HG03565 (cell line): ENCODE data around the gene PTPN6.

ENCODE experiments used
- ATAC-seq: cut with Tn5 transposase; IDR thresholded peaks from one replicate; pipeline ENCODE4 v1.9.1; 2021; ENCODE audit warnings: mild to moderate bottlenecking, moderate library complexity; ENCODE audit not compliant: unreplicated experiment

Gene PTPN6

DNA sequence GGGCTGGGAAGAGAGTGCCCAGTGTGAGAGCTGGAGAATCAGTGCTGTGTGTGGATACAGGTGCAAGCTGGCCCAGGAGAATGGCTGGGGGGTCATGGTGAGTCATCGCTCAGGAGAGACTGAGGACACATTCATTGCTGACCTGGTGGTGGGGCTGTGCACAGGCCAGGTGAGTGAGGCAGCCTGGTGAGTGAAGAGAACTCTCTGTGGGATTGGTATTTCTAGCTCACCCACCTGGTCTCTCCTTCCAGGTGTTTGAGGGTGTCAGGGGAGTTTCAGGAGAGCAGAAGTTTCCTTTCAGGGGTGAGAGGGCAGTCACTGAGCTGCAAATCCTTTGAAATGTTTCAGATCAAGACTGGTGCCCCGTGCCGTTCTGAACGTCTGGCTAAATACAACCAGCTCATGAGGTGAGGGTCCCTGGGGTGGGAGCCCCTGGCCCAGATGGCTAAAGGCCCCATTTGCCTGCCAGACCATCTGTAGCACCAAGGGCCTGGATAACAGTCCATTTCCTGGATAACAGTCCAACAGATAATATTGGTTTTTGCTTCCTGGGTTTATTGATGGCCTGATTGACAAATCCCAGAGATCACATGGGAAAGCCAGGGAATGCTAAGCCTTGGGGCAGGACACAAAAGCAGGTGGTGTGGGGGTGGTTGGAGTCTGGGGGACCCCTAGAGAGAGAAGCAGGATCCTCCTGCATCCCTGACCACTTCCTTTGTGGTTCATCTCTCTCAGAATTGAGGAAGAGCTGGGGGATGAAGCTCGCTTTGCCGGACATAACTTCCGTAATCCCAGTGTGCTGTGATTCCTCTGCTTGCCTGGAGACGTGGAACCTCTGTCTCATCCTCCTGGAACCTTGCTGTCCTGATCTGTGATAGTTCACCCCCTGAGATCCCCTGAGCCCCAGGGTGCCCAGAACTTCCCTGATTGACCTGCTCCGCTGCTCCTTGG lies 28.9 kb upstream of the PTPN6 start:
- ATAC-seq, result no peak

DNA sequence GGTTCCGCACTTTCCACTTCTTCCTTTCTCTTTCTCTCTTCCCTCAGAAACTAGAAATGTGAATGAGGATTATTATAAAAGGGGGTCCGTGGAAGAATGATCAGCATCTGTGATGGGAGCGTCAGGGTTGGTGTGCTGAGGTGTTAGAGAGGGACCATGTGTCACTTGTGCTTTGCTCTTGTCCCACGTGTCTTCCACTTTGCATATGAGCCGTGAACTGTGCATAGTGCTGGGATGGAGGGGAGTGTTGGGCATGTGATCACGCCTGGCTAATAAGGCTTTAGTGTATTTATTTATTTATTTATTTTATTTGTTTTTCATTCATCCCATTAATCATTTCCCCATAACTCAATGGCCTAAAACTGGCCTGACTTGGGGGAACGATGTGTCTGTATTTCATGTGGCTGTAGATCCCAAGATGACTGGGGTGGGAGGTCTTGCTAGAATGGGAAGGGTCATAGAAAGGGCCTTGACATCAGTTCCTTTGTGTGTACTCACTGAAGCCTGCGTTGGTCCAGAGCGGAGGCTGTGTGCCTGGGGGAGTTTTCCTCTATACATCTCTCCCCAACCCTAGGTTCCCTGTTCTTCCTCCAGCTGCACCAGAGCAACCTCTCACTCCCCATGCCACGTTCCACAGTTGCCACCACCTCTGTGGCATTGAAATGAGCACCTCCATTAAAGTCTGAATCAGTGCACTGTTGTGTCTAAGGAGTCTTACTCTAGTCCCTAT lies 28.0 kb upstream of the PTPN6 start:
- ATAC-seq, result no peak

DNA sequence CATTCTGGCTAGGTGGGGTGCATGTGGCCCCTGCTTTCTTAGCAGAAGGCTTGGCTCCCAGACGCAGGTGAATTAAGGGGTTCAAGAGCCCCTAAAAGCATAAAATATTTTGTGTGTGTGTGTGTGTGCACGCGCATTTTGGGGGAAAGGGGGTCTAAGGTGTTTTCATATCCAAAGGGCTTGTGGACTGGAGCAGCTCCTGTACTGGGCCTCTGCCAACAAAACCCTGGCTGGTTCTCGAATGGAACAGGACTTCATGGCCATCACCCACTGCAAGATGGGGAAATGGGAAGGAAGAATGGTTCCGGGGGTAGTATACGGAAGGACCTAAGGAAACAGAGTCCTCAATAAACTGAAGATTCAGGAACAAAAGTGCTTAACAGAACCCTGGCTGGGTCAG lies 27.3 kb upstream of the PTPN6 start:
- no peak for ATAC-seq

DNA sequence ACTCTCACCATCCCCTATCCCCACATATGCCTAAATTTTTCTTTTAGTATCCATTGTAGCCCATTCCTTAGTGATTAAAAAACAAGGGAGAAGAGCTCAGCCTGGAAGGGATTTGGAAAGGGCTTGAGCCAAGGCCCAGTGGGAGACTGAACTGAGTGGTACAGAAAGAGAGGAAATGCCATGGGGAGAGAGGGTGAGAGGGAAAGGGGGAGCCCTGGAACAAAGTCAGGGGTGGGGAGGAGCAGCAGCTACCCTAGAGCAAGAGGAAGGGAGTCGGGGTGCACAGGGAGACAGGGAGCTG lies 26.0 kb upstream of the PTPN6 start:
- no peak for ATAC-seq

DNA sequence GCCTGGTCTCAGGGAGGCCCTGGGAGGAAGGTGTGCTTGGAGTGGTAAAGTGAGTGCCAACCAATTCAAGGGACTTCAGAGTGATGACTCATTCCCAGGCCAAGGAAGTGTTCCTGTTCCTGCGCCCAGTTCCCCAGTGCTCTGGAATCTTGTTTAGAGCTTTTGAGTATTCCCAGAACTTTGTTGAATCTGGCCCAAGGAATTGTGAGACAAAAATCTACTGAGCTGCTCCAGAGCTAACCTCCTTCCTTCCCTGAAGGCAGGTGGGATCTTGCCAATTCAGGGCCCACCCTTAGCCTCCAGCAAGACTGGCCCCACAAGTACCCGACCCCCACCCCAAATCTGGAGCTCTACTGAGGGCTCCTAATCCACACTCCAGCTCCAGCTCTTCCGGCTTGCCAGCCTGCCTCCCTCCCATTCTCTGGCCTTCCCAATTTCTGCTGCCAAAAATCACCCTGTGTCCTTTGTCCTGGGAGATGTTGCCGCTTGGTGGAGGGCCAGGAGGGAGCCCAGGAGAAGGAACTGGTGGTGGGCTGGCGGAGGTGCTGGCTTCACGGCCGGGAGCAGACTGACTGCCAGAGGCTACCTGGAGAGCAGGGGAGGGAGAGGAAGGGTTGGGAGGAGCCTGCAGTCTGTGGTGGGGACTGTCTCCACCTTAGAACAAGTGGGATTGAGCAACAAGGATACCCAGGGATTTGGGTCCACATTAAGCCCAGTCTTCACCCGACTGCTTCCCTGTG lies 25.4 kb upstream of the PTPN6 start:
- no peak for ATAC-seq

DNA sequence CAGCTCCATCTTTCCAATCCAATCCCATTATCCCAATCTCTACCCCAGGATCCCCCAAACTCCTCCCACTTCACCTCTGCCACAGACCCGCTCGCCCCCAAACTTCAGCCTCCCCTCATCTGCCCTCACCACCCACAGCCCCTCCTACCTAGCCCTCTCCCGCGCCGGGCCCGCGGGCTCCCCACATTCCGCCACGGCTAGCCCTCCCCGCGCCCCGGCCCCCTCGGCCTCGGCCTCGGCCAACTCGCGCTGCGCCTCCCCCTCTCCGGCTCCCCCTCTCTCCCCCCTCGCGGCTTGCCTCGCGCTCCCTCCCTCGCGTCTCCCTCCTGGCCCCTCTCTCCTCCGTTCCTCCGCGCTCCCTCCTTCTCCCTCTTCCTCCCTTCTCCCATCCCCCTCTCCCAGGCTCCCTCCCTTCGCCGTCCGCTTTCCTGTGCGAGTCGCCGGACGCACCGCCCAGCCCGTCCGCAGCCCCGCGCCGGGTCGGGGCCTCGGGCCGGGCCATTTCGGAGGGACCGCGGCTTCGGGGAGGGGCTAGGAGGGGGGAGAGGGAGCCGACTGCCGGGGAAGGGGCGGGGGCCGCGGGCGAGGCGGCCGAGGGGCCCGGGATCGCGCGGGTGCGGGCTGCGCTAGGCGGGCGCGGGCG lies 23.7 kb upstream of the PTPN6 start, which contains the start of gene ATN1:
Gene ATN1 (plus strand): TSS at position 581 of the 643 bp plus-strand sequence. CDS start 6,043 bp downstream, outside the sequence.
- no peak for ATAC-seq

DNA sequence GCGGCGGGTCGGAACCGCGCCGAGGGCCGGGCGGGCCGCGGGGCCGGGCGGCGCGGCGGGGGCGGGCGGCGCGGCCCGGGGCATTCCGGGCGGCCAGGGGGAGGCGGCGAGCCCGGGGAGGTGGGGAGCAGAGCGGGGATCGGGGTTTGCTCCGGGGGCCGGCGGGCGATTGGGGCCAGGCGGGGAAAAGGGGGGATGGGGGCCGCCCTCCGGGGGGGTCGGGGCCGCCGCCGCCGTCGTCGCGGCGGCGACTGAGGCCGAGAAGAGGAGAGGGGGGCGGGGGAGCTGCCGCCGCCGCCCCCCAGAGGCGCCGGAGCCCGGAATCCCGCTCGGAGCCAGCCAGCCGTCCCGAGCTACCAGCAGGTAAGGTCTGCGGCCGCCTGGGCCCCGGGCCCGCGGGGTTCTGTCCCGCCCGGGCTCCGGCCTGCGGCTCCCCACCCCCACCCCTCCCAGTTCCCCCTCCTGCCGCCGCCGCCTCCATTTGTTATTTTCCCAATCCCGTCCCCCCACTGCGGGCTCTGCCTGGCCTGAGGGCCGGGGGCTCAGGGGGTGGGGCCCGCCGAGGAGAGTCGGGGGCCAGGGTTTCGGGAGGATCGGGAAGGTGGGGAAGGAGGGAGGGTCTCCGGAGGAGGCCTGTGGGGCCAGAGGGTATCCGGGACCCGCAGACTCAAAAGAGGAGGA lies 23.0 kb upstream of the PTPN6 start:
- no peak for ATAC-seq

DNA sequence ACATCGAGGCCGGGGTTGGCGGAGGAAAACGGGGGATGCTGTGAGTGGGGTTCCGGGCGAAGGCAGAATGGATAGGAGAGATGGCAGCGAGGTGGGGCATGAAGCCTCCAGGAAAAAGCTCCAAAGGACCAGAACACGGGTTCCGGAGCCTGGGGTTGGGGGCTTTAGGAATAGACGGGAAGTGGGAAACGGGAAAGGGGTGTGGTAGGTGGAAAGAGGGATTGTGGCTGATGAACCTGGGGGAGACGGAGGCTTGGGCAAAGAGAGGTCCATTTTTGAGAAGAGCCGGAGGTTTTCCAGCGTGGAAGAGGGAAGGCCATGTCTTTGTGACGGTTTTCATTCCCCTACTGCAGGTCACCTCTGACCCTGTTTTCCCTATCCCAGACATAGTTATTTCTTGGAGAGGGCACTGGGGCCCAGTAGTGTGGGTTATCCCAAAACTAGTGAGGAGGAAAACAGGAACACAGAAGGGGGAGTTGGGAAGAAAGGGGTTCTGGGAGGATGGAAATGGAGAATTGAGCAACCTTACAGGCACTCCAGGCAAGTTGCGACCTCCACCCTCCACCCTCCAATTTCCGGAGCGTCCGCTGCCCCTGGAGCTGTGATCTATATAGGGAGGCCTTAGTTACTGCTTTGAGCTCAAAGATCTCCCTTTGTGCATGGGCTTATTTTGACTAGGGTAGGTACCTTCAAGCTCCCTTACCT lies 22.3 kb upstream of the PTPN6 start:
- ATAC-seq, result no peak

DNA sequence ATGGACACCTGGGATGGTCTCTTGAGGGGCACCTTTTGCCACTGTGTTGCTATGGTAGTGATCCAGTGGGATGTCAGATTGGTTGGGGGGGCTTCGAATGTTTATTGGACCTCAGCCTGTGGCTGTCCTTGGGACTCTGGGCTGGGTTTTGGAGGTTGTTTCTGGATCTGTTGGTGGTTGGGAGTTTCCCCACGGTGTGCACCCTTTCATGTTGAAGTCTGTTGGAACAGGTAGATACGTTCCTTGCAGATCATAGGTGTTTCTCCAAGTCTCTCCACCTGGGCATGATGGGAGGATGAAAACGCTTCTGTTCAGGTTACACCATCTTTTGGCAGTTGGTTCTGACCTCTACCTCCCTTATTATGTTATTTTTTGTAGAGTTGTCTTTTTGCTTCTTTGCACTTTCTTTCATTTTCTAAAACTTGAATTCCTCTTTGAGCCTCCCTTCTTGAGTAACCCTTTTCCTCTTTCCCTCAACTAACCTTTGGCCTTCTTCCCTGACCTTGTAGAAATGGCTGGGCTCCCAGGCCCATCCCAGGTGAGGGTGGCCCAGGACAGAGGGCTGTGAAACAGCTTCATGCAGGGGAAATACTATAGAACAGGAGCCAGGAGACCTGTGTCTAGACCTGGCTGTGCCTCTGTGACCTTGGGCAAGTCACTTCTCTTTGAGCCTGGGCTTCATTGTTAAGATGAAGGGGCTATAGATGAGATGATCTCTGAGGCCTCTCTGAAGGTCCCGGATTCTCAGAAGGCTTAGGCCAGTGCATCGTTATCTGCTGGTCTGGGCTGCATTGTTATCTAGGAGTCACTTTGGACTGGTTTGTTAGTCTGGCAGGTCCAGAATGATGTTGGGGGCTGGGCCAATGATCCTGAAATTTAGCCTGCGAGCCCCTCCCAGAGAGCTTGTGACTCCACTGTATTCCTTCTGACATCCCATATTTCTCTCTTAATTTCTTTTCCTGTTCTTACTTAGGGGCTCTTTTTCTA lies 21.4 kb upstream of the PTPN6 start:
- no peak for ATAC-seq

DNA sequence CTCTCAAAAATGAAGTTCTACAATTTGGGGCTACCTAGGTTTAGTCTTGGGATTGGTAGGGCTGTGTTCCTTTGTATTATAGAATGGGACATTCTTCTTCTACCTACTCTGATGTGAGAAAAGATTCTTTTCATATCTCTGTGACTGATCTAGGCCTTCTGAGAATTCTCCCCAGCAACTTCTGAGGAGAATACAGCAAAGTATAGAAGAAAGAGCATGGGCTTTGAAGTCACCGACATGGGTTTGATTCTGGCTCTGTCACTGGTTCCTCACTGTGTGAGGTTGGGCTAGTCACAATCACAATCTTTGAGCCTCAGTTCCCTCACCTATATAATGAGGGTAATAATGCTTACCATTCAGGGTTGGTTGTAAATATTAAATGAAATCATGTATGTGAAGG lies 18.4 kb upstream of the PTPN6 start:
- no peak for ATAC-seq

DNA sequence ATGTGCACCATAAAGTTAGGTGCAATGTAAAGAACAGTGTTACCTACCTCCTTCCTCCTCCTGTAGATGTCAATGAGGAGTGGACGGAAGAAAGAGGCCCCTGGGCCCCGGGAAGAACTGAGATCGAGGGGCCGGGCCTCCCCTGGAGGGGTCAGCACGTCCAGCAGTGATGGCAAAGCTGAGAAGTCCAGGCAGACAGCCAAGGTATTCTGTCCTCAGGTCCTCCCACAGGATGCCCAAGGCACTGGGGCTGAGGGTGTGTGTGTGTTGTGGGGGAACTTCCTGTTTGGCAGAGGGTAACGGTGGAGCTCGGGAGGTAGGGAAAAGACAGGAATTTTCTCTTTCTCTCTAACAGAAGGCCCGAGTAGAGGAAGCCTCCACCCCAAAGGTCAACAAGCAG lies 17.0 kb upstream of the PTPN6 start:
- no peak for ATAC-seq

DNA sequence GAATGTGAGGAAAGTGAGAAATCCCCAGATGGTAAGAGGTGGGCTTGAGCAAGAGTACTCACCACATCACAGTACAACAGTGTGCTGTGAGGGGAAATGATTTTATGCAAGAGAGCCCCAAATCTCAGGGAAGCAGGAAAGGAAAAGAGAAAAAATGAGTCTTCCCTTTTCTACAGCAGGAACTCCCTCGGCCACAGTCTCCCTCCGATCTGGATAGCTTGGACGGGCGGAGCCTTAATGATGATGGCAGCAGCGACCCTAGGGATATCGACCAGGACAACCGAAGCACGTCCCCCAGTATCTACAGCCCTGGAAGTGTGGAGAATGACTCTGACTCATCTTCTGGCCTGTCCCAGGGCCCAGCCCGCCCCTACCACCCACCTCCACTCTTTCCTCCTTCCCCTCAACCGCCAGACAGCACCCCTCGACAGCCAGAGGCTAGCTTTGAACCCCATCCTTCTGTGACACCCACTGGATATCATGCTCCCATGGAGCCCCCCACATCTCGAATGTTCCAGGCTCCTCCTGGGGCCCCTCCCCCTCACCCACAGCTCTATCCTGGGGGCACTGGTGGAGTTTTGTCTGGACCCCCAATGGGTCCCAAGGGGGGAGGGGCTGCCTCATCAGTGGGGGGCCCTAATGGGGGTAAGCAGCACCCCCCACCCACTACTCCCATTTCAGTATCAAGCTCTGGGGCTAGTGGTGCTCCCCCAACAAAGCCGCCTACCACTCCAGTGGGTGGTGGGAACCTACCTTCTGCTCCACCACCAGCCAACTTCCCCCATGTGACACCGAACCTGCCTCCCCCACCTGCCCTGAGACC lies 15.6 kb upstream of the PTPN6 start:
- ATAC-seq, result no peak

DNA sequence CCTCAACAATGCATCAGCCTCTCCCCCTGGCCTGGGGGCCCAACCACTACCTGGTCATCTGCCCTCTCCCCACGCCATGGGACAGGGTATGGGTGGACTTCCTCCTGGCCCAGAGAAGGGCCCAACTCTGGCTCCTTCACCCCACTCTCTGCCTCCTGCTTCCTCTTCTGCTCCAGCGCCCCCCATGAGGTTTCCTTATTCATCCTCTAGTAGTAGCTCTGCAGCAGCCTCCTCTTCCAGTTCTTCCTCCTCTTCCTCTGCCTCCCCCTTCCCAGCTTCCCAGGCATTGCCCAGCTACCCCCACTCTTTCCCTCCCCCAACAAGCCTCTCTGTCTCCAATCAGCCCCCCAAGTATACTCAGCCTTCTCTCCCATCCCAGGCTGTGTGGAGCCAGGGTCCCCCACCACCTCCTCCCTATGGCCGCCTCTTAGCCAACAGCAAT lies 14.9 kb upstream of the PTPN6 start:
- no peak for ATAC-seq

DNA sequence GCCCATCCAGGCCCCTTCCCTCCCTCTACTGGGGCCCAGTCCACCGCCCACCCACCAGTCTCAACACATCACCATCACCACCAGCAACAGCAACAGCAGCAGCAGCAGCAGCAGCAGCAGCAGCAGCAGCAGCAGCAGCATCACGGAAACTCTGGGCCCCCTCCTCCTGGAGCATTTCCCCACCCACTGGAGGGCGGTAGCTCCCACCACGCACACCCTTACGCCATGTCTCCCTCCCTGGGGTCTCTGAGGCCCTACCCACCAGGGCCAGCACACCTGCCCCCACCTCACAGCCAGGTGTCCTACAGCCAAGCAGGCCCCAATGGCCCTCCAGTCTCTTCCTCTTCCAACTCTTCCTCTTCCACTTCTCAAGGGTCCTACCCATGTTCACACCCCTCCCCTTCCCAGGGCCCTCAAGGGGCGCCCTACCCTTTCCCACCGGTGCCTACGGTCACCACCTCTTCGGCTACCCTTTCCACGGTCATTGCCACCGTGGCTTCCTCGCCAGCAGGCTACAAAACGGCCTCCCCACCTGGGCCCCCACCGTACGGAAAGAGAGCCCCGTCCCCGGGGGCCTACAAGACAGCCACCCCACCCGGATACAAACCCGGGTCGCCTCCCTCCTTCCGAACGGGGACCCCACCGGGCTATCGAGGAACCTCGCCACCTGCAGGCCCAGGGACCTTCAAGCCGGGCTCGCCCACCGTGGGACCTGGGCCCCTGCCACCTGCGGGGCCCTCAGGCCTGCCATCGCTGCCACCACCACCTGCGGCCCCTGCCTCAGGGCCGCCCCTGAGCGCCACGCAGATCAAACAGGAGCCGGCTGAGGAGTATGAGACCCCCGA lies 14.3 kb upstream of the PTPN6 start:
- no peak for ATAC-seq

DNA sequence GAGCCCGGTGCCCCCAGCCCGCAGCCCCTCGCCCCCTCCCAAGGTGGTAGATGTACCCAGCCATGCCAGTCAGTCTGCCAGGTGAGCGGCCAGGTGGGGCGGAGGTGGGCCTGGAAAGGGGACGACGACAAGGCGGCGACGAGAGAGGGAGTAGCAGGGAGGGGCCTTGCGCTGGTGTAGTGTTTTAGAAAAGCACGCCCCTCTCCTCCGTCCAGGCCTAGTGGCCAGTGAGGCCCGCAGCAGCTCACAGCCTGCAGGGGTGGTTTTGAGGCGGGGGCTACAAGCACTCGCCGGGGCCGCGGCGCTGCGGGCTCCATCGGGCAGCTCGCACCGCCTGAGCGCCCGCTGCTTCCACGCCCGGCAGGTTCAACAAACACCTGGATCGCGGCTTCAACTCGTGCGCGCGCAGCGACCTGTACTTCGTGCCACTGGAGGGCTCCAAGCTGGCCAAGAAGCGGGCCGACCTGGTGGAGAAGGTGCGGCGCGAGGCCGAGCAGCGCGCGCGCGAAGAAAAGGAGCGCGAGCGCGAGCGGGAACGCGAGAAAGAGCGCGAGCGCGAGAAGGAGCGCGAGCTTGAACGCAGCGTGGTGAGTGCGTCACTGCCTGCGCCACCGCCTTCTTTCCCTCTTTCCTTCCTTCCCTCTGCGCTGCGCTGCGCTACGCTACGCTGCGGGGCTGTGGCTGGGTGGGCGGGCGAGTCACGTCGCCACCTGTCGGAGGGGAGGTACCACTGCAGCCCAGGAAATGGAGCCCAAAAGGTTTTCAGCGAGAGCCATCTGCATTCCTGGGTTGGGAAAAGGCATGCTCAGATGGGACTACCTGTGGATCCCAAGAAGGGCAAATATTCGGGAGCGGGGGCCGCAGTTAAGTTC lies 13.4 kb upstream of the PTPN6 start:
- ATAC-seq, result peak; percentile 89
